Measurements from ENCODE around the gene OXA1L.

The OXA1L gene

GRCh38 chr14:22822016-22822570 is 55.6 kb downstream of the OXA1L start:
- peak overlapping the region; percentile 83 for H3K9ac ChIP-seq (ENCODE audit: insufficient read length, low read depth)
- no peak for DNase-seq (ENCODE audit: low read depth, low spot score)
- H3K27me3 ChIP-seq (ENCODE audit: insufficient read depth, insufficient read length) = no peaks in the 10 kb centered on the region
- TF ChIP-seq YY1 (IDR thresholded peaks at IDR 0.05; ENCODE audit: insufficient read depth, insufficient read length) (no peak), ZNF274 (IDR thresholded peaks at IDR 0.05; ENCODE audit: low read depth, low read length) (no peak), SUZ12 (IDR thresholded peaks at IDR 0.05; ENCODE audit: extremely low read depth, insufficient read depth, insufficient read length) (no peak)
- no peaks in the 10 kb centered on the region for H3K36me3 ChIP-seq (ENCODE audit: insufficient read depth, insufficient read length, low read length)
- peak overlapping the region; percentile 55 for H3K4me3 ChIP-seq (ENCODE audit: insufficient read length, low read depth)
- H3K4me1 ChIP-seq (ENCODE audit: insufficient read depth, insufficient read length) = peaks cover 10% of the 10 kb centered on the region
- H3K9me3 ChIP-seq (ENCODE audit: insufficient read depth, low read length) = no peaks in the 10 kb centered on the region
